Glutamatergic neuron (in vitro differentiated cells): Measurements from ENCODE around the gene KCNH1. TPM values are rescaled to one million over a fixed set of nuclear protein-coding genes. Genes with fewer than 3 reads are reported as not detected.

Experiments
- DNase-seq: peaks from one replicate; pipeline ENCODE4 v3.0.0; 2022
- H3K27ac Mint-ChIP-seq: one replicate; pipeline ENCODE4 v1.8.0; 2020; ENCODE audit warnings: mild to moderate bottlenecking, mixed read lengths, inconsistent platforms; ENCODE audit not compliant: unreplicated experiment
- H3K27me3 Mint-ChIP-seq: one replicate; pipeline ENCODE4 v1.8.0; 2020; ENCODE audit warnings: mild to moderate bottlenecking, moderate library complexity, mixed read lengths, inconsistent platforms; ENCODE audit not compliant: unreplicated experiment
- H3K36me3 Mint-ChIP-seq: one replicate; pipeline ENCODE4 v1.8.0; 2020; ENCODE audit warnings: mild to moderate bottlenecking, mixed read lengths, inconsistent platforms; ENCODE audit not compliant: unreplicated experiment
- H3K4me1 Mint-ChIP-seq: one replicate; pipeline ENCODE4 v1.8.0; 2020; ENCODE audit warnings: mild to moderate bottlenecking, low read depth, mixed read lengths, inconsistent platforms; ENCODE audit not compliant: unreplicated experiment
- H3K4me3 Mint-ChIP-seq: one replicate; pipeline ENCODE4 v1.8.0; 2020; ENCODE audit warnings: mild to moderate bottlenecking, mixed read lengths, inconsistent platforms; ENCODE audit not compliant: unreplicated experiment
- H3K9me3 Mint-ChIP-seq: one replicate; pipeline ENCODE4 v1.8.0; 2020; ENCODE audit warnings: mild to moderate bottlenecking, moderate library complexity, mixed read lengths, inconsistent platforms; ENCODE audit not compliant: unreplicated experiment
- CTCF ChIP-seq: fragments of 200-600 bp; sonication (generic); IDR thresholded peaks from one replicate; pipeline ENCODE4 v1.5.0; 2021; ENCODE audit not compliant: partially characterized antibody, unreplicated experiment
- total RNA-seq: library from RNA; stranded (reverse); fragmentation: NEBNext Ultra II Directional; extraction: Animal tissue kit (Norgen Biotek cat#: 25700); gene quantifications from one replicate; pipeline ENCODE4 v1.2.1, GENCODE V29; 2021; ENCODE audit not compliant: unreplicated experiment

The KCNH1 gene
- total RNA-seq, 1 donor from 2014 or later: 7.8 TPM

- TF ChIP-seq CTCF: no peak
- Mint-ChIP-seq H3K36me3 (peaks cover 6% of the 10 kb centered on the region), H3K27me3 (peaks cover 2% of the 10 kb centered on the region), H3K4me1 (peaks cover 17% of the 10 kb centered on the region), H3K9me3 (peaks cover 4% of the 10 kb centered on the region), H3K27ac (no peak overlapping the region), H3K4me3 (no peak overlapping the region)
- no peak for DNase-seq
Measured at GRCh38 chr1:210905365-210905904, 228.5 kb downstream of the KCNH1 start.

GRCh38 chr1:210901981-210902770, 231.8 kb downstream of the KCNH1 start:
- Mint-ChIP-seq H3K9me3 (peaks cover 4% of the 10 kb centered on the region), H3K27me3 (peaks cover 4% of the 10 kb centered on the region), H3K4me1 (peaks cover 16% of the 10 kb centered on the region), H3K4me3 (no peak overlapping the region), H3K36me3 (peaks cover 6% of the 10 kb centered on the region), H3K27ac (no peak overlapping the region)
- TF ChIP-seq CTCF: no peak
- no peak for DNase-seq

GRCh38 chr1:210900820-210901219, 233.1 kb downstream of the KCNH1 start:
- Mint-ChIP-seq H3K4me1 (peaks cover 12% of the 10 kb centered on the region), H3K36me3 (peaks cover 6% of the 10 kb centered on the region), H3K9me3 (peaks cover 4% of the 10 kb centered on the region), H3K27ac (no peak overlapping the region), H3K27me3 (peaks cover 4% of the 10 kb centered on the region), H3K4me3 (no peak overlapping the region)
- DNase-seq: no peak
- TF ChIP-seq CTCF: no peak

DNA sequence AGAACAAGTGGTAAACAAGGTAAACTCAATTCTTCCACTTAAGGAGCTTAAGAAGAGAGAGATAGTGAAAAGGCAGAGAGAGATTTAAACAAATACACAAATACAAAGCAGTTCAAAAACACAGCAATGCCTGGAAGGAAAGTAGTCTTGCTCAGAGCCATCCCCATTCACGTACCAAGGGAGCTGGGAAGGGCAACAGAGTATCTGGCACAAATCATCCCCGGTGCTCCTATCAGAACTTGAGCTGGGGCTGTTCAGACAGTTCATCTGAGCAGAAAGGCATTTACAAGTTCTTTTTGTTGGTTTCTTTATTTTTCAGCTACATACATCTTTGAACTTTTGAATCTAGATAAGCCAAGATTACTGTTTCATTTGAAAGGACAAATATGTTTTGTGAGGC, 233.9 kb downstream of the KCNH1 start:
- no peak for TF ChIP-seq CTCF
- Mint-ChIP-seq H3K9me3 (peaks cover 4% of the 10 kb centered on the region), H3K27me3 (peaks cover 4% of the 10 kb centered on the region), H3K27ac (no peak overlapping the region), H3K36me3 (peaks cover 6% of the 10 kb centered on the region), H3K4me1 (peaks cover 12% of the 10 kb centered on the region), H3K4me3 (no peak overlapping the region)
- DNase-seq: no peak

DNA sequence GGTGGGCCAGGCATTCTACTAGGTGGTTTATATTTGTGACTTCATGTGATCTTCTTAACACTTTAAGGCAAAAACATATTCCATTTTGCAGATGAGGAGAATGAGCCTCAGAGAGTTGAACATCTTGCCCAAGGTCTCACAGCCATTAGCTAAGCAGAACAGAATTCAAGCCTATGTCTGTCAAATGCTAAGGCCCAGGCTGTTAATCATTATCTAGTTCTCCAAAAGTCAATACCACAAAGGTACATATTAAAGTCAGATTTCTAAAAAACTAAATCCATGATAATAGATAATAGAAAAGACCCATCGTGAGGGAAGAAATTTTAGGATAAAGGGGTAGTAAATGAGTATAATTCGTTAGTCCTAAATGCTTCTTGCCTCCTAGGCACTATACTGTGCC, 234.3 kb downstream of the KCNH1 start:
- H3K9me3 Mint-ChIP-seq: peaks cover 4% of the 10 kb centered on the region
- H3K27ac Mint-ChIP-seq: no peak overlapping the region
- H3K4me3 Mint-ChIP-seq: no peak overlapping the region

More for the DNA sequence above, 234.3 kb downstream of the KCNH1 start:
- Mint-ChIP-seq H3K36me3 (peaks cover 6% of the 10 kb centered on the region), H3K27me3 (peaks cover 4% of the 10 kb centered on the region), H3K4me1 (peaks cover 12% of the 10 kb centered on the region)
- TF ChIP-seq CTCF: no peak
- DNase-seq: no peak
